Measurements from ENCODE around the gene PDZD2.

PDZD2 gene

DNA sequence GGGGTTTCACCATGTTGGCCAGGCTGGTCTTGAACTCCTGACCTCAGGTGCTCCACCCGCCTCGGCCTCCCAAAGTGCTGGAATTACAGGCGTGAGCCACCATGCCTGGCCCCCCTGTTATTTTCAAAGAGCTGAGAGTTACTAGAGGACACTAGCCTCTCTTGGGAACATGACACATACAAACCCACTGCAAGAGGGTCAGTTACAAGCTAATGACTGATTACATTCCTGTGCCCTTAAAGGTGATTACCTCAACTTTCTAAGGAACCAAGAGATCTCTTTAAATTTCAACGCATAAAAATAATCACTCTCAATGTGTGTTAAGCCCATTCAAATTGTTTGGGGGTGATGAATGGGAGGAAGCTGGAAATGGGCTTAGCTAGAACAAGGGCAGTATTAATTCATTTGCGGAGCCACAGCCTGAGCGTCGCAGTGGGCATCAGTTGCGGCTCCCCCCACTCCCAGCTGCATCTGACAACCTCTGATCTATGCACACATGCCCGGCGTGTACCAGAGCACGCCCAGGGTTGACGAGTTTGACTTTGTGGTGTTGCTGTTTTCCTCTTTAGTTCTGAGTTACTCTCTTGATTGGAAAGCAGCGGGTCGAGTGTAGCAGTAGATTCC is 388.3 kb downstream of the PDZD2 start:
- Histone ChIP-seq H3K9ac (ENCODE audit: insufficient read length, low read depth) (peak overlapping the region; percentile 21), H3K4me3 (ENCODE audit: insufficient read length, low read depth) (no peak overlapping the region), H3K4me1 (ENCODE audit: insufficient read depth, insufficient read length) (no peaks in the 10 kb centered on the region), H3K36me3 (ENCODE audit: insufficient read depth, insufficient read length, low read length) (no peaks in the 10 kb centered on the region), H3K27me3 (ENCODE audit: insufficient read depth, insufficient read length) (no peaks in the 10 kb centered on the region), H3K9me3 (ENCODE audit: insufficient read depth, low read length) (no peaks in the 10 kb centered on the region)
- DNase-seq (ENCODE audit: low read depth, low spot score) = no peak
- no peak for TF ChIP-seq ZNF274 (IDR thresholded peaks at IDR 0.05; ENCODE audit: low read depth, low read length)
- TF ChIP-seq YY1 (IDR thresholded peaks at IDR 0.05; ENCODE audit: insufficient read depth, insufficient read length) = no peak
- TF ChIP-seq SUZ12 (IDR thresholded peaks at IDR 0.05; ENCODE audit: extremely low read depth, insufficient read depth, insufficient read length) = no peak

GRCh38 chr5:32027717-32028458 is 389.0 kb downstream of the PDZD2 start:
- H3K4me3 ChIP-seq (ENCODE audit: insufficient read length, low read depth) = no peak overlapping the region
- H3K4me1 ChIP-seq (ENCODE audit: insufficient read depth, insufficient read length) = no peaks in the 10 kb centered on the region
- no peaks in the 10 kb centered on the region for H3K27me3 ChIP-seq (ENCODE audit: insufficient read depth, insufficient read length)
- peak; percentile 49 for DNase-seq (ENCODE audit: low read depth, low spot score)
- no peaks in the 10 kb centered on the region for H3K36me3 ChIP-seq (ENCODE audit: insufficient read depth, insufficient read length, low read length)
- TF ChIP-seq YY1 (IDR thresholded peaks at IDR 0.05; ENCODE audit: insufficient read depth, insufficient read length) (no peak), SUZ12 (IDR thresholded peaks at IDR 0.05; ENCODE audit: extremely low read depth, insufficient read depth, insufficient read length) (no peak), ZNF274 (IDR thresholded peaks at IDR 0.05; ENCODE audit: low read depth, low read length) (no peak)
- no peaks in the 10 kb centered on the region for H3K9me3 ChIP-seq (ENCODE audit: insufficient read depth, low read length)
- peak overlapping the region; percentile 21 for H3K9ac ChIP-seq (ENCODE audit: insufficient read length, low read depth)

- Histone ChIP-seq H3K4me3 (ENCODE audit: insufficient read length, low read depth) (no peak overlapping the region), H3K4me1 (ENCODE audit: insufficient read depth, insufficient read length) (no peaks in the 10 kb centered on the region), H3K36me3 (ENCODE audit: insufficient read depth, insufficient read length, low read length) (no peaks in the 10 kb centered on the region), H3K27me3 (ENCODE audit: insufficient read depth, insufficient read length) (no peaks in the 10 kb centered on the region), H3K9me3 (ENCODE audit: insufficient read depth, low read length) (no peaks in the 10 kb centered on the region), H3K9ac (ENCODE audit: insufficient read length, low read depth) (no peak overlapping the region)
- TF ChIP-seq SUZ12 (IDR thresholded peaks at IDR 0.05; ENCODE audit: extremely low read depth, insufficient read depth, insufficient read length) (no peak), YY1 (IDR thresholded peaks at IDR 0.05; ENCODE audit: insufficient read depth, insufficient read length) (no peak), ZNF274 (IDR thresholded peaks at IDR 0.05; ENCODE audit: low read depth, low read length) (no peak)
- DNase-seq (ENCODE audit: low read depth, low spot score) = no peak
Measured at GRCh38 chr5:32029261-32029660, 390.3 kb downstream of the PDZD2 start.

DNA sequence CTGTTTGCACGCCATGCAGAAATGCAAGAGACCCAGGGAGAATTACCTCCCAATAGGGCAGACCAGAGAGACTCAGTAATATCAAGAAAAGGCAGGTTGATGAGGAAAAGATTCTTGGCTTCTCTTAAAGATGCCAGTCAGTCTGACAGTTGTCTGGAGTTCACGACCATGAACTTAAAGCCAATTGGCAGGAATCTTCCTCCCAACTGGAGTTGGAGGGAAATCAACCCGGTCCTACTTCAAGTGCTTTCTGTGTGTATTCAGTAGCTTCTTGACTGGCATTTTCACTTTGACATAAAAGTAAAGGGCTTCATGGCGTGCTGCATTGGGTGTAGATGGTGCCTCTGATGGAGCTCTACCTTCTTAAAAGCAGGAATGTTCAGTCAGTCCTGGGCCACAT is 390.9 kb downstream of the PDZD2 start:
- TF ChIP-seq ZNF274 (IDR thresholded peaks at IDR 0.05; ENCODE audit: low read depth, low read length) = no peak
- no peak for TF ChIP-seq YY1 (IDR thresholded peaks at IDR 0.05; ENCODE audit: insufficient read depth, insufficient read length)
- TF ChIP-seq SUZ12 (IDR thresholded peaks at IDR 0.05; ENCODE audit: extremely low read depth, insufficient read depth, insufficient read length) = no peak
- Histone ChIP-seq H3K4me1 (ENCODE audit: insufficient read depth, insufficient read length) (no peaks in the 10 kb centered on the region), H3K9me3 (ENCODE audit: insufficient read depth, low read length) (no peaks in the 10 kb centered on the region), H3K27me3 (ENCODE audit: insufficient read depth, insufficient read length) (no peaks in the 10 kb centered on the region), H3K36me3 (ENCODE audit: insufficient read depth, insufficient read length, low read length) (no peaks in the 10 kb centered on the region), H3K4me3 (ENCODE audit: insufficient read length, low read depth) (no peak overlapping the region), H3K9ac (ENCODE audit: insufficient read length, low read depth) (no peak overlapping the region)
- DNase-seq (ENCODE audit: low read depth, low spot score) = no peak

DNA sequence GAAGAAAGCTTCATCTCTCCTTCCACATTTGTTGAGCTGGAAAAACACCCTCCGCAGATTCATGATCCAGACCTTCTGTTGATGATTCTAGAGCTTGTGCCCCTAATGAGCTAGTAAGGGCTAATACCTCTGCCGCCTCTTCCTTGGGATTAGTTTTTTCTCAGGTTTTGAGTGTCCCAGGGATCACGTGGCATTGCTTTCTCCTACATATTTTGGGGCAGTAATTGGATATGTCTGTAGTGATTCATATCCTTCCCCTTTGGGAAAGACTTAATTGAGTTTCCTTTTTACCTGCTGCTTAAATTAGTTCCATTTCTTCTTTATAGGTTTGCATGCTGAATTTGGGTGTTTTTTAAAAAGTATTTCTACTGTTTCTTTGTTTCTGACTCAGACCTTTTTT is 391.3 kb downstream of the PDZD2 start:
- Histone ChIP-seq H3K9ac (ENCODE audit: insufficient read length, low read depth) (no peak overlapping the region), H3K27me3 (ENCODE audit: insufficient read depth, insufficient read length) (no peaks in the 10 kb centered on the region), H3K4me3 (ENCODE audit: insufficient read length, low read depth) (no peak overlapping the region), H3K9me3 (ENCODE audit: insufficient read depth, low read length) (no peaks in the 10 kb centered on the region), H3K4me1 (ENCODE audit: insufficient read depth, insufficient read length) (no peaks in the 10 kb centered on the region), H3K36me3 (ENCODE audit: insufficient read depth, insufficient read length, low read length) (no peaks in the 10 kb centered on the region)
- TF ChIP-seq ZNF274 (IDR thresholded peaks at IDR 0.05; ENCODE audit: low read depth, low read length) (no peak), SUZ12 (IDR thresholded peaks at IDR 0.05; ENCODE audit: extremely low read depth, insufficient read depth, insufficient read length) (no peak), YY1 (IDR thresholded peaks at IDR 0.05; ENCODE audit: insufficient read depth, insufficient read length) (no peak)
- DNase-seq (ENCODE audit: low read depth, low spot score) = no peak

DNA sequence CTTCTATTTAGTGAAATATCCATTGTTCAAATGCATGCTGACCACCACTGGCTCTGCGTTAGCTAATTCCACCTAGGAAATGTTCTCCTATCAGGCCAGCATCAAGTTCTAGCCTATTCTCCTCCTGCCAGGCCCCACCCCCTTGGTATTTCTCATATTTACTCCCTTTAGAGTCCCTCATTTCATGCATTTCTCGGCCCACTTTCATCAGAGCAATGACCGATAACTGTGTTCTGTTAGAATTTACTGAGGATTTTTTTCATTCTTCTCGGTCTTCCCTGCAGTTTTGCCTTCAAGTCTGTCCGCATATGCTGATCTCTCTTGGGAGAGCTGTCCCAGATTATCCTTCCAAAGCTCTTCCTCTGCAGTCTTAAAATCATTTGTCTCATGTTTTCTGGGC is 391.8 kb downstream of the PDZD2 start:
- DNase-seq (ENCODE audit: low read depth, low spot score) = no peak
- Histone ChIP-seq H3K9ac (ENCODE audit: insufficient read length, low read depth) (no peak overlapping the region), H3K4me3 (ENCODE audit: insufficient read length, low read depth) (no peak overlapping the region), H3K9me3 (ENCODE audit: insufficient read depth, low read length) (no peaks in the 10 kb centered on the region), H3K27me3 (ENCODE audit: insufficient read depth, insufficient read length) (no peaks in the 10 kb centered on the region), H3K36me3 (ENCODE audit: insufficient read depth, insufficient read length, low read length) (no peaks in the 10 kb centered on the region), H3K4me1 (ENCODE audit: insufficient read depth, insufficient read length) (no peaks in the 10 kb centered on the region)
- no peak for TF ChIP-seq YY1 (IDR thresholded peaks at IDR 0.05; ENCODE audit: insufficient read depth, insufficient read length)

GRCh38 chr5:32031089-32031488 is 392.2 kb downstream of the PDZD2 start:
- H3K4me1 ChIP-seq (ENCODE audit: insufficient read depth, insufficient read length) = no peaks in the 10 kb centered on the region
- H3K27me3 ChIP-seq (ENCODE audit: insufficient read depth, insufficient read length) = no peaks in the 10 kb centered on the region
- TF ChIP-seq YY1 (IDR thresholded peaks at IDR 0.05; ENCODE audit: insufficient read depth, insufficient read length) = no peak
- TF ChIP-seq ZNF274 (IDR thresholded peaks at IDR 0.05; ENCODE audit: low read depth, low read length) = no peak
- no peak for TF ChIP-seq SUZ12 (IDR thresholded peaks at IDR 0.05; ENCODE audit: extremely low read depth, insufficient read depth, insufficient read length)
- H3K9me3 ChIP-seq (ENCODE audit: insufficient read depth, low read length) = no peaks in the 10 kb centered on the region
- H3K4me3 ChIP-seq (ENCODE audit: insufficient read length, low read depth) = no peak overlapping the region
- no peak for DNase-seq (ENCODE audit: low read depth, low spot score)
- no peaks in the 10 kb centered on the region for H3K36me3 ChIP-seq (ENCODE audit: insufficient read depth, insufficient read length, low read length)
- H3K9ac ChIP-seq (ENCODE audit: insufficient read length, low read depth) = no peak overlapping the region

Measured in NT2/D1 (cell line).